CD4-positive, alpha-beta memory T cell (primary cell): Measurements from ENCODE around the gene CCN5. TPM values are rescaled to one million over a fixed set of nuclear protein-coding genes. Genes with fewer than 3 reads are reported as not detected.

Source experiments
- CTCF ChIA-PET: fragments of 350-600 bp; sonication (Branson Sonifier 250); formaldehyde crosslinking; loops from one replicate; lab custom pipeline; 2021; ENCODE audit warnings: inconsistent platforms; ENCODE audit not compliant: partially characterized antibody; lab: Charles Lee
- POLR2A ChIA-PET: fragments of 350-600 bp; sonication (Branson Sonifier 250); formaldehyde crosslinking; loops from one replicate; lab custom pipeline; 2021; ENCODE audit not compliant: partially characterized antibody; lab: Charles Lee
- DNase-seq, 5 donors: peaks; one replicate each; pipeline versions ENCODE4 v3.0.0 to v3.0.0-alpha.2; 2020 to 2022; ENCODE audit warnings: mixed read lengths in 1 of 5
- H3K27ac ChIP-seq: one replicate; pipeline ENCODE4 v1.7.0; 2013; ENCODE audit warnings: low read depth, low read length
- H3K27me3 ChIP-seq: 2 replicates; pipeline ENCODE4 v1.7.0; 2013; ENCODE audit warnings: mild to moderate bottlenecking, low read length, moderate library complexity; ENCODE audit not compliant: insufficient read depth
- H3K36me3 ChIP-seq: 2 replicates; pipeline ENCODE4 v1.7.0; 2013; ENCODE audit warnings: mild to moderate bottlenecking, low read length, moderate library complexity; ENCODE audit not compliant: insufficient read depth
- H3K4me1 ChIP-seq: 2 replicates; pipeline ENCODE4 v1.7.0; 2013; ENCODE audit warnings: mild to moderate bottlenecking, low read length, moderate library complexity; ENCODE audit not compliant: insufficient read depth
- H3K4me3 ChIP-seq, 2 donors: one replicate each; pipeline ENCODE4 v1.7.0; 2013; ENCODE audit warnings: low read length in 2 of 2, mild to moderate bottlenecking in 1 of 2
- H3K9me3 ChIP-seq, 2 donors: one replicate each; pipeline ENCODE4 v1.7.0; 2013; ENCODE audit warnings: low read length in 2 of 2, control low read depth in 1 of 2; ENCODE audit not compliant: control insufficient read depth in 1 of 2
- H3K27ac Mint-ChIP-seq, 7 donors: one replicate each; pipeline ENCODE4 v1.8.0; 2020 to 2021; ENCODE audit warnings: mixed read lengths in 7 of 7, mild to moderate bottlenecking in 6 of 7, inconsistent platforms in 3 of 7, moderate library complexity in 3 of 7
- H3K27me3 Mint-ChIP-seq, 2 donors: one replicate each; pipeline ENCODE4 v1.8.0; 2020 to 2021; ENCODE audit warnings: mixed read lengths in 2 of 2
- H3K36me3 Mint-ChIP-seq, 2 donors: one replicate each; pipeline ENCODE4 v1.8.0; 2020 to 2021; ENCODE audit warnings: mixed read lengths in 2 of 2, inconsistent platforms in 1 of 2, mild to moderate bottlenecking in 1 of 2
- H3K4me1 Mint-ChIP-seq, 4 donors: one replicate each; pipeline ENCODE4 v1.8.0; 2020 to 2021; ENCODE audit warnings: mixed read lengths in 4 of 4, mild to moderate bottlenecking in 1 of 4
- H3K4me3 Mint-ChIP-seq, 8 donors: one replicate each; pipeline ENCODE4 v1.8.0; 2020 to 2021; ENCODE audit warnings: mixed read lengths in 8 of 8, mild to moderate bottlenecking in 7 of 8, moderate library complexity in 6 of 8, inconsistent platforms in 3 of 8
- H3K9me3 Mint-ChIP-seq, 8 donors: one replicate each; pipeline ENCODE4 v1.8.0; 2020 to 2021; ENCODE audit warnings: mixed read lengths in 8 of 8, mild to moderate bottlenecking in 5 of 8, inconsistent platforms in 3 of 8, moderate library complexity in 1 of 8
- intact Hi-C: fragments of 100-400 bp; cut with micrococcal nuclease; formaldehyde crosslinking; loops from one replicate; pipeline ENCODE4 v1.15.1; 2023
- polyA plus RNA-seq, 2 donors: library from polyadenylated mRNA; unstranded; fragments of 300-500 nt; fragmentation: Illumina TruSeq; gene quantifications; one replicate each; pipeline ENCODE4 v1.2.3, GENCODE V29; 2021
- total RNA-seq, 2 experiments: library from RNA; stranded (reverse); gene quantifications; one replicate each; pipeline ENCODE4 v1.2.3, GENCODE V29; 2021

CCN5 gene
- total and polyA plus RNA-seq, 4 experiments from 2014 or later: not detected

DNA sequence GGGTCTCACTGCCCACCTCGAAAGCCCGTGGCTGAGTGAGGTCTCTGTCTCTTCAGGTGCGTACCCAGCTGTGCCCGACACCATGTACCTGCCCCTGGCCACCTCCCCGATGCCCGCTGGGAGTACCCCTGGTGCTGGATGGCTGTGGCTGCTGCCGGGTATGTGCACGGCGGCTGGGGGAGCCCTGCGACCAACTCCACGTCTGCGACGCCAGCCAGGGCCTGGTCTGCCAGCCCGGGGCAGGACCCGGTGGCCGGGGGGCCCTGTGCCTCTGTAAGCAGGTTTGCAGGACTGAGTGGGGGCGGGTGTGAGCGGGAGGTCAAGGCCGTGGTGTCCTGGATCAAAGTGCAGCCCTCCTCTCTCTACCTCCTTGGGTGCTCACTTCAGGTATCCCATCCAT lies 4.7 kb downstream of the CCN5 start:
- DNase-seq: no peak
- Mint-ChIP-seq H3K36me3 (no peaks in the 10 kb centered on the region), H3K27ac (no peak overlapping the region), H3K9me3 (no peaks in the 10 kb centered on the region), H3K4me1 (no peaks in the 10 kb centered on the region), H3K4me3 (no peak overlapping the region), H3K27me3 (no peaks in the 10 kb centered on the region)
- H3K4me3 ChIP-seq: no peak overlapping the region
- no peaks in the 10 kb centered on the region for H3K27me3 ChIP-seq
- CTCF ChIA-PET: no interaction called here
- intact Hi-C loops: no loop called here
- no peaks in the 10 kb centered on the region for H3K4me1 ChIP-seq
- H3K9me3 ChIP-seq: no peaks in the 10 kb centered on the region
- no peak overlapping the region for H3K27ac ChIP-seq
- POLR2A ChIA-PET: no interaction called here
- H3K36me3 ChIP-seq: no peaks in the 10 kb centered on the region

DNA sequence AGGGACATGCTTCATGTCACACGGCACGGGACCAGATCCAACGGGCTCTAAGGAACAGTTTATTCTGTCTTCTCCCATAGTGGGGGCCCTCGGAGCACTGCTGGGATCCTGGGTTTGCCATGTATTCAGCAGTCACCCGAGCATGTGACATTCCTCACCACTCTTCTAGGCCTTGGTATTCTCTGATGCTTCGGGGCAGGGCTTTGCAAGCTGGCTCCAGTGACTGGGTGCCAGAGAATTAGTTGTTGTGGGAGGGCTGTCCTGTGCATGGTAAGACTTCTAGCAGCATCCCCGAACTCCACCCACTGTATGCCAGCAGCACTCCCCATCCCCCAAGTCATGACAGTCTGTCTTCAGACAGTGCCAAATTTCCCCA lies 5.4 kb downstream of the CCN5 start:
- H3K4me1 Mint-ChIP-seq: no peaks in the 10 kb centered on the region
- intact Hi-C loops: no loop called here
- CTCF ChIA-PET: no interaction called here
- POLR2A ChIA-PET: no interaction called here
- no peak overlapping the region for H3K4me3 Mint-ChIP-seq
- H3K9me3 Mint-ChIP-seq: no peaks in the 10 kb centered on the region
- H3K27me3 Mint-ChIP-seq: no peaks in the 10 kb centered on the region
- no peaks in the 10 kb centered on the region for H3K9me3 ChIP-seq
- DNase-seq: no peak
- H3K27ac Mint-ChIP-seq: no peak overlapping the region
- H3K4me3 ChIP-seq: no peak overlapping the region
- no peaks in the 10 kb centered on the region for H3K36me3 ChIP-seq
- no peaks in the 10 kb centered on the region for H3K36me3 Mint-ChIP-seq
- no peak overlapping the region for H3K27ac ChIP-seq
- no peaks in the 10 kb centered on the region for H3K27me3 ChIP-seq
- no peaks in the 10 kb centered on the region for H3K4me1 ChIP-seq

DNA sequence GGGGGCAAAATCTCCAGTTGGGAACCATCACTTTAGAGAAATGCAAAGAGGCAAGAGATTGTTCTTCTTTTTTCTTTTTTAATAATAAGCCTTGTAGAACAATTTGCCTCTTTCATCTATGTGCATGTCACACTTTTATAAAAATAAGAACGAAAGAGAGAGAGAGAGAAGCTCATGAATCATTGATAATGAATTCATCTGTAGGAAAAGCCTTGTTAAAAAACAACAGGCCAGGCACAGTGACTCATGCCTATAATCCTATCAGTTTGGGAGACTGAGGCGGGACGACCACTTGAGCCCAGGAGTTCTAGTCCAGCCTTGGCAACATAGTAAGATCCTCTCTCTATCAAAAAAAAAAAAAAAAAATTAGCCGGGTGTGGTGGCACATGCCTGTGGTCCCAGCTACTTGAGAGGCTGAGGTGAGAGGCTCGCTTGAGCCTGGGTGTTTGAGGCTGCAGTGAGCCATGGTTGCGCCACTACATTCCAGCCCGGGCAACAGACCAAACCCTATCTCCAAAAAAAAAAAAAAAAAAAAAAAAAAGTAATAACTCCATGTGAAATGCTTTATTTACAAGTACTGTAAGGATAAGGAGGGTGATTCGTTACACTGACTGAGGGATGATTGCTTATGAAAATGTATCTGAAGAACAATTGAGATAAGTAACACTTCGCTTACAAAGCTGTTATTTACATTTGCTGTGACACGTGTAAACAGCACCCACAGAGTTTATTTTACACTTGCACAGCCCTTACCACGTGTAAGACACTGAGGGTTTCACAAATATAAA lies 6.0 kb downstream of the CCN5 start:
- Histone ChIP-seq H3K9me3 (no peaks in the 10 kb centered on the region), H3K4me1 (no peaks in the 10 kb centered on the region), H3K27ac (no peak overlapping the region), H3K27me3 (no peaks in the 10 kb centered on the region), H3K36me3 (no peaks in the 10 kb centered on the region), H3K4me3 (no peak overlapping the region)
- no peak for DNase-seq
- ChIA-PET CTCF (no interaction called here), POLR2A (no interaction called here)
- intact Hi-C loops: no loop called here
- H3K4me1 Mint-ChIP-seq: no peaks in the 10 kb centered on the region
- no peak overlapping the region for H3K4me3 Mint-ChIP-seq
- no peaks in the 10 kb centered on the region for H3K27me3 Mint-ChIP-seq
- H3K27ac Mint-ChIP-seq: no peak overlapping the region
- H3K36me3 Mint-ChIP-seq: no peaks in the 10 kb centered on the region
- no peaks in the 10 kb centered on the region for H3K9me3 Mint-ChIP-seq

DNA sequence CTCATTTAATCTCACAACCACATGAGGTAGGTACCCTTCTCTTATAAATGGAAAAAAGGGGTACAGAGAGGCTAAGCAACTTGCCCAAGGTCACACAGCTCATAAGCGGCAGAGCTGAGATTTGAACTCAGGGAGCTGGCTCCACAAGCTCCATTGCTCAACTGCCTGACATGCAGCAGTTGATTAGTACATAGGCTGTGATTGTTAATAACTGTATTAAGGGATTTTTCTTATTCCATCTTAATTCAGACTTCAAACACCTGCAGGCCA lies 6.6 kb downstream of the CCN5 start:
- no peaks in the 10 kb centered on the region for H3K27me3 ChIP-seq
- POLR2A ChIA-PET: no interaction called here
- H3K4me1 ChIP-seq: no peaks in the 10 kb centered on the region
- no peak overlapping the region for H3K27ac ChIP-seq
- no peaks in the 10 kb centered on the region for H3K9me3 ChIP-seq
- H3K36me3 Mint-ChIP-seq: no peaks in the 10 kb centered on the region
- DNase-seq: no peak
- no peak overlapping the region for H3K4me3 Mint-ChIP-seq
- CTCF ChIA-PET: no interaction called here
- no peaks in the 10 kb centered on the region for H3K36me3 ChIP-seq
- no peaks in the 10 kb centered on the region for H3K4me1 Mint-ChIP-seq
- no peaks in the 10 kb centered on the region for H3K9me3 Mint-ChIP-seq
- intact Hi-C loops: no loop called here
- H3K27ac Mint-ChIP-seq: no peak overlapping the region
- H3K4me3 ChIP-seq: no peak overlapping the region
- H3K27me3 Mint-ChIP-seq: no peaks in the 10 kb centered on the region

DNA sequence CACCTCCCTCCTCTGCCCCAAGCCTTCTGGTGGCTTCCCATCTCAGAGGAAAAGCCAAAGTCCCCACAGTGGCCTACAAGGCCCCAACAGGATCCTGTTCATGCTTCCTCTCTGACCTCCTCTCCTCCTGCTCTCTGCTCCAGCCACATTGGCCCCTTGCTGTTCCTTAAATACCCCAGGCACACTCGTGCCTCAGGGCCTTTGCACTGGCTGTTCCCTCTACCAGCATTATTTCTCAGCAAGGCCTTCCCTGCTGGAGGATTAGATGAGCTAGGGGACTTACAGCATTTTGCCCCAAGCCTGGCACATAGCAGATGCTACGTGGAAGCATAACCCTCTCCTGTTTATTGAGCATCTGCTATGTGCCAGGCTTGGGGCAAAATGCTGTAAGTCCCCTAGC lies 7.8 kb downstream of the CCN5 start:
- Histone ChIP-seq H3K27me3 (no peaks in the 10 kb centered on the region), H3K36me3 (no peaks in the 10 kb centered on the region), H3K9me3 (no peaks in the 10 kb centered on the region), H3K4me1 (no peaks in the 10 kb centered on the region), H3K4me3 (no peak overlapping the region), H3K27ac (no peak overlapping the region)
- ChIA-PET POLR2A (no interaction called here), CTCF (interaction anchor here (1.1 kb wide), 1 partner anchor 38 kb away, joined by 5 read pairs; no protein-coding TSS in a partner anchor)
- intact Hi-C loops: no loop called here
- Mint-ChIP-seq H3K4me1 (no peaks in the 10 kb centered on the region), H3K9me3 (no peaks in the 10 kb centered on the region), H3K27me3 (no peaks in the 10 kb centered on the region), H3K27ac (no peak overlapping the region), H3K4me3 (no peak overlapping the region), H3K36me3 (no peaks in the 10 kb centered on the region)
- no peak for DNase-seq

DNA sequence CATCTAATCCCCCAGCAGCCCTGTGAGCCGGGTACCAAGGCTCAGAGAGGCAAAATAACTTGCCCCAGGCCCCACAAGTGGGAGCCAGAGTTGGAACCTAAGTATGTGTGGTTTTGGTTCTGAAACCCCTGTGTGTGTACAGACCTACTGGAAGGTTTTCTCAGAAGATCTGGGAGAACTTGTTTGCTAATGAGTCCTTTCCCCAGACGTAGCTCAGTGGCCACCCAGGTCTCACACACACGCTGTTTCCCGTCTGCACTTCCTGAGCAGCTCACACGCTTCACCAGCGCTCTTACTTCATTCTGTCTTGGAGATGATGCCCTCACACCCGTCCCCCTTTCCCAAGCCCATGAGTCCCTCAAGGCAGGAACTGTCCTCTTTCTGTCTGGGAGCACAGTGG lies 8.2 kb downstream of the CCN5 start:
- DNase-seq: no peak
- H3K4me3 ChIP-seq: no peak overlapping the region

DNA sequence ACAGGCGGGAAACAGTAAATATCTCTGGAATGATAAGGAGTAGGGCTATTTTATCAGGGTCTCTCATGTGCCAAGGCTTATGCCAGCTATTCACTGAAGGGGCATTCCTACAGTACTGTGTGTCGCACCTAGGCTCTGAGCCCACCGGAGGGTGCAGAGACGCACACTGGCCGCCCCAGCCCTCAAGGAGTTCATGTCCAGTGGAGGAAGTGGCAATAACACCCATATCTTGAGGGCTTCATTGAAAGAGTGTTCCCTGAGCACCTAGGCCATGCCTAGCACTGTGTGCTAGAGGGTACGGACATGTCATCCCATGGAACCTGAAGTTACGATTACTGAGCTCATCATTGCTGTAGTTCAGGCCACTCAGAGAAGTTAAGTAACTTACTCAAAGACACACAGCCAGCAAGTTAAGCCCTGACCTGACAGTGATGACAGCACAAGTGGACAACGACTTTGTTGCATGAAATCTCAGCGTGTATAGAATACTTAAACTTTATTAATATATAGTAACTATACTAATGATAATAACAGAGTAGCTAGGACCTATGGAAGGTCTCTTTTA lies 8.7 kb downstream of the CCN5 start:
- CTCF ChIA-PET: interaction anchor here (1.1 kb wide), 1 partner anchor 39 kb away, joined by 5 read pairs; no protein-coding TSS in a partner anchor
- no peaks in the 10 kb centered on the region for H3K4me1 Mint-ChIP-seq
- H3K9me3 ChIP-seq: no peaks in the 10 kb centered on the region
- DNase-seq: no peak
- H3K27ac Mint-ChIP-seq: no peak overlapping the region
- H3K36me3 Mint-ChIP-seq: no peaks in the 10 kb centered on the region
- no peaks in the 10 kb centered on the region for H3K27me3 Mint-ChIP-seq
- intact Hi-C loops: no loop called here
- no peak overlapping the region for H3K27ac ChIP-seq
- no peaks in the 10 kb centered on the region for H3K36me3 ChIP-seq
- H3K4me3 ChIP-seq: no peak overlapping the region
- H3K4me1 ChIP-seq: no peaks in the 10 kb centered on the region
- POLR2A ChIA-PET: no interaction called here
- no peaks in the 10 kb centered on the region for H3K9me3 Mint-ChIP-seq
- H3K27me3 ChIP-seq: no peaks in the 10 kb centered on the region
- H3K4me3 Mint-ChIP-seq: no peak overlapping the region

More for the DNA sequence above, 8.2 kb downstream of the CCN5 start:
- Mint-ChIP-seq H3K27ac (peak overlapping the region in 1 of 7 donors; percentile 30), H3K4me3 (no peak overlapping the region), H3K27me3 (no peaks in the 10 kb centered on the region), H3K4me1 (no peaks in the 10 kb centered on the region), H3K36me3 (no peaks in the 10 kb centered on the region), H3K9me3 (no peaks in the 10 kb centered on the region)
- CTCF ChIA-PET: interaction anchor here (1.1 kb wide), 1 partner anchor 38 kb away, joined by 5 read pairs; no protein-coding TSS in a partner anchor
- Histone ChIP-seq H3K36me3 (no peaks in the 10 kb centered on the region), H3K27me3 (no peaks in the 10 kb centered on the region), H3K9me3 (no peaks in the 10 kb centered on the region), H3K27ac (no peak overlapping the region), H3K4me1 (no peaks in the 10 kb centered on the region)
- POLR2A ChIA-PET: no interaction called here
- intact Hi-C loops: no loop called here
